HG03159 (cell line): Measurements from ENCODE around the gene MEGF6.

ENCODE experiments used
- ATAC-seq: cut with Tn5 transposase; IDR thresholded peaks from one replicate; pipeline ENCODE4 v1.9.1; 2021; ENCODE audit warnings: mild to moderate bottlenecking, moderate library complexity; ENCODE audit not compliant: unreplicated experiment

Gene MEGF6

DNA sequence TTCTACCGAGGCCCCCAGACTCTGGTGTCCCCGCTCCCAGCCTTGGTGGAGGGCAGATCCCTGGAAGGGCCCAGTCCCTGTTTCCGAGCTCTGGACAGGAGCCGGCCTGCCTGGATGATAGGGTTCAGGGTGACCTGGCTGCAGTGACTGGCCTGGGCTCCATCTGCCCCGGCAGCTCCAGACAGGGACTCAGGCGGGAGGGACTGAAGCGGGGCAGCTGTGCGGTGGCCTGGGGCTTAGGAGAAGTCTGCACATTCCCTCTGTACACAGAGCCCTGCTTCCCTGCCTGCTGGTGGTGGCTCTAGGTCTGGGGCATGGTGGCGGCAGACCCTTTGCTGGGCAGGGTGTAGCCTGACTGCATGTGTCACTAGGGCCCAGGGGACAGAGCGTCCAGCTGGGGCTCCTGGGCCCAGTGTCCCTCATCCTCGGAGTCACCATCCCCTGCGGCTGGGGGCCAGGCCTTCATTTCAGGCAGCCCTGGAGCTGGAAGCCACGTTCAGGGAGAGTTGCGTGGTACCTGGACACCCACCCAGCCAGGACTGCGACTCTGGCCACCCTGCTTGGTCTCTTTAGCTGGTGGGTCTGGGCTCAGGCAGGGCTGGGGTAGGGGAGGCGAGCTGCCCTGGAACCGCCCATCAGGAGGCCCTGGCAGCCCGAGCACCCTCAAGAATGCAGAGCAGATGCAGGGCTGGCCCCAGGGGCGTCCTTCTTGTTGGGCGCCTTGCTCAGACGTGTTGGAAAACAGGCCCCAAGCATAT is 147.2 kb downstream of the MEGF6 start:
- no peak for ATAC-seq

DNA sequence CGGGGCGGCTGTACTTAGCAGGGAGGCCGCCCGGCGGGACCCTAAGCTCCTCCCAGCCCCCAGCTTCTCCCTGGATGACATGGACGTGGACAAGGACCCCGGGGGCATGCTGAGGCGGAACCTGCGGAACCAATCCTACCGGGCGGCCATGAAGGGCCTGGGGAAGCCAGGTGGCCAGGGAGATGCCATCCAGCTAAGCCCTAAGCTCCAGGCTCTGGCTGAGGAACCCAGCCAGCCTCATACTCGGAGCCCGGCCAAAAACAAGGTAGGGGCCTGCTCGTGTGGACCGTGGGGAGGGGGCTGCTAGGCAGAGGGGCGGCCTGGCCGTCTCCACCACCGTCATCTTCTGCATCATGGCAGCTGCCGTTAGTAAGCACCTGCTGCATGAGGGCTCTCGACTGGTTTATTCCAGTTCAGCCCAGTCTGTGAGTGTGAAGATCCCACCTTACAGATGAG is 147.9 kb downstream of the MEGF6 start:
- no peak for ATAC-seq

DNA sequence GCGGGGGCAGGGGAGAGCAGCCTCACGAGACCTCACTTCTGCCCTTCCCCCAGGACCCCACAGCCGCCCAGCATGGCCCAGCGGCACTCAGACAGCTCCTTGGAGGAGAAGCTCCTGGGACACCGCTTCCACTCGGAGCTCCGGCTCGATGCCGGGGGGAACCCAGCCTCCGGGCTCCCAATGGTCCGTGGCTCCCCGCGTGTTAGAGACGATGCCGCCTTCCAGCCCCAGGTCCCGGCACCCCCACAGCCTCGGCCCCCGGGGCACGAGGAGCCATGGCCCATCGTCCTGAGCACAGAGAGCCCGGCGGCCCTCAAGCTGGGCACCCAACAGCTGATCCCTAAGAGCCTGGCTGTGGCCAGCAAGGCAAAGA is 148.3 kb downstream of the MEGF6 start:
- ATAC-seq: no peak

DNA sequence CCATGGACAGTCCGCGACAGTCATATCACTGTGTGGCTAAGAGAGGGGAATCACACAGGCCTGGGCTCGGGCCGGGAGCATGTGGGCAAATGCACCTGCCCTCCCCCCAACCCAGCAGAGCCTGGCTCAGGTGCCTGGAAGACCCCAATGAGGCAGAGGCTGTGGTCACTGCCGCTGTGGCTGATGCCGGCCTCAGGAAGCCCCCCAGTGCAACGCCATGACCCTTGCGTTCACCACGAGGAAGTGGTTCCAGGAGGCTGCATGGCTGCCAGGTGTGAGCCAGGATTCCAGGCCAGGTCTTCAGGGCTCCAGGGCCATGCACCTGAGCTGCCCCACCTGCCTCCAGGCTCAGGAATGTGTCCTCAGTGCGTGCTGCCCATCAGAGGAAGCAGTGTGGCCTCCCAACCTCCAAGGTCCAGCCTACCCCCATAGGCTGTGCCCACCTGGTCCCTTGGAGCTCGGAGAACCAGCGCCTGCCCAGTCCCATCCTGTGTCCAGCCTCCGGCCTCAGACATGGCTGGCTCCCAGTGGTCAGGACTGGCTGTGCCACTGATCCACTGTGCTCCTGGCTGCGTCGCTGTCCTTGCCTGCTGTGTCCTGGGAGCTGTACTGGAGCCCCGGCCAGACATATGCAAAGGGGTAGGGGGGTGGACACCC is 148.8 kb downstream of the MEGF6 start:
- no peak for ATAC-seq

DNA sequence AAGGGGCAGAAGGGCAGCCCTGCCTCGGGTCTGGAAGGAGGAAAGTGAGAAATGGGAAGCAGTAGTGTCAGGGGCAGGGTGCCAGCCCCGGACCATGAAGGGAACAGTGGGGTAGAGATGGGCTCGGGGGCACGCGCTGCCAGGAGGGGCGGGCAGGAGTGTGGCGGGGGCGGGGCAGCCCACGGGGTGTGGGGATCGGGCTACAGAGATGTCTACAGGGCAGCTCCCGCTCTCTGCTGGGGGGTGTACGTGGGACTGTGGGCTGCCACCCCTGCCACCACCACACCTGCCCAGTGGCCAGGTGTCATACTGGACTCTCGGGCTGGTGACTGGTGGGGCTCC is 149.4 kb downstream of the MEGF6 start:
- no peak for ATAC-seq

DNA sequence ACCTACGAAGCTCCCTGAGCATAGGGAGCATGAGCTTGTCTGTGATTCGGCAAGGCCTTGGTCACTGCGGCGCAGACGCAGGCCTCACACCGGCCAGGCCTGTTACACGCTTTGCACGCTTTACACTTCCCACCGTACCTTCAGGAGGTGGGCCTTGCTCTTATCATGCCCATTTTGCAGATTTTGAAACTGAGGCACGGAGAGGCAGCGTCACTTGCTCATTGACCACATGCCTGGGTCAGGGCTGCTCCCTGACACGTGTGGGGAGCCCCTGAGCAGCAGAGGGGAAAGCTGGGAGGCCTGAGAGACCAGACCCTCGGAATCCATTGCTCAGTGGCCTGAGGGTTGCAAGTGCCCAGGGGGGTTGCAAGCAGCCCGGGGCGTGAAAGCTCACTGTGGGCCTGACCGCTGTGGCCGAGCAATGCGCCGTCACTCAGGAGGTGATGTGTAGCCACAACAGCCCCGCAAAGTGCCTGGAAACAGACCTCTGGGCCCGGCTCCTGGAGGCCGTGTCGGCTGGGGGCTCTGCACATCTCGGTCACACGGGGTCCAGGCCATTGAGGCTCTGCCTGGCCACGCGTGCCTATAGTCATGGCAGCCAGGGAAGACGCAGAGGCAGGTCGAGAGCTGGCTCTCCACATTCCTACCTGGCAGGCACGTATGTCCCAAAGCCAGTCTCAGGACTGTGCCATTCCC is 149.9 kb downstream of the MEGF6 start:
- no peak for ATAC-seq

DNA sequence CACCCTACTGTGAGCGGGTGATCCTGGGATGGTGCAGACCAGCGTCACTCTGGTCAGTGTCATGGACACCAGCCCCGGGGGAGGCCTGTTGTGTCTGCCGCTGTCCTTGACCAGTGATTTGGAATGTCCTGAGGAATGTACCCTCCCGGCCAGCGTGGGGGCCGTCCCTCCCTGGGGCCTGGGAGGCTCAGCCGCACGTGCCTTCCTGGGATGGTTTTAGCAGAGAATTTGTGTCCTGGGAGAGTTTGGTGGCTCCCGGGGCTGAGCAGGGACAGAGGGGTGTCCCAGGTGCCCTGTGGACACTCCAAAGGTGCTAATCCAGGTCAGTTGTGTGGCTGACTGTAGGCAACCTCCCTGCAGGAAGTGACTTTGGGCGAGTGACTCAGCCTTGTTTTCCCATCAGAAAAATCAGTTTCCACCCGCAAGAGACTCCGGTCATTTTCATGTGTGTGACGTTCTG is 150.6 kb downstream of the MEGF6 start:
- no peak for ATAC-seq

DNA sequence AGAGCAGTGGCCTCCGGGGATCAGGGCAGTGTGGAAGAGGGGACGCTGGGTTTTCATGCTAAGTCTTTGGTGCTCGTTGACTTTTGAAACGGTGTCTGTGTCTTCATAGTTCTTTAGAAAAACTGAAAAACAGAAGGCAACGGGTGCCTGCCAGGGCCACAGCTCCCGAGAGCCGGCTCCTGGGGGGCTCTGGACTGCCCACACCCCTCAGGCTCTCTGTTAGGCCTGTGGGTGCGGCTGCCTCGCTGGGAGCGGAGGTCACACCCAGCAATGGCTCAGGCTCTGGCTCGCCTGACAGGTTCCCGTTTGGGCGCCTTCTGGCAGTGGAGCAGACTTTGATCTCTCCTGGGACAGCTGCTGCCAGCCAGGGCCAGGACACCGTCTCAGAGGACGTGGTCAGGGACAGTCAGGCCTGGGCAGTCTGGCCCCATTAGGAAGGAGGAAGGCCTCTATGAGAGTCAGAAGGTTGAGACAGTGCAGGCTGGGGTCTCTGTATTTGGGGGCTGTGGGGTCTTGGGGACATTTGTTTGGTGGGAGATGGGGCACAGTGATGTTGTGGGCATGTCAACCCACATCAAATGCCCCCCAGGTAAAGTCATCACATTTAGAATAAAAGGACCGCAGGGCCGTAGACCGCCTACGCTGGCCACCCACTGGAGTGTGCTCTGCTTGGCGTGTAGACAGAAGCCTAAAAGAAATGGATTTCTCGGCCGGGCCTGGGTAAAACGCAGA is 151.2 kb downstream of the MEGF6 start:
- no peak for ATAC-seq

DNA sequence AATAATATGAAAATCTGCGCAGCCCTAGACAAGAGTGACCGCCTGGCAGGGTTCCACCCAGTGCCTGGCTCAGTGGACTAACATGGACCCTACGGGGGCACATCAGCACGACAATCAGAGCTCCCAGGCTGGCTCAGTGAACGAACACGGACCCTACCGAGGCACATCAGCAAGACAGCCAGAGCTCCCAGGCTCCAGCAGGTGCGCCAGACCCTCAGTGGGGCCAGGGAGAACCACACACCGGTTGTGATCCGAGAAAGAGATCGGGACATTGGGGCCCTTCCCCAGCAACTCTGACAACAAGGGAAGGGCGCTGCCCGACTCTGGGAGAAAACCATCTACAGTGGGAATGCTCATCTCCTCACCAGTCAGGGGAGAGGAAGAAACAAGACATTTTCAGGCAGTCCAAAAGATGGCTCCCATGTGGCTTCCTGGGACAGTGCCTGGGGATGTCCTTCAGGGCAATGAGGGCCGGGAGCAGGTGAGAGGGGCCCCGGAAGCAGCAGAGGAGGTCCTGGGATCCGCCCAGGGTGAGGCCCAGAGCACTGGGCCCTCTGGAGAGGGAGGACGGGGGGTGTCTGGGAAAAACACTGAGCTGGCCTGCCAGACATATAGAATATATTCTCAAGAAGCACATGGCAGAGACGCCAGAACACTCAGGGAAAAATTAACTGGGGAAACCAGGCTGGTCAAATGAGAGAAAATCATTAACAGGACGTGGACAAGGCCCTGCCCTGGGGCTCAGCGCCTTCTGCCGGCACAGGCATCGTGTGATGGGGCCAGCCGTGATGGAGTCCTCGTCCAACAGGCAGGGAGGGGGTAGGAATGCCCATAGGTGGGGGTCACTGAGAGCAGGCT is 152.0 kb downstream of the MEGF6 start:
- no peak for ATAC-seq

DNA sequence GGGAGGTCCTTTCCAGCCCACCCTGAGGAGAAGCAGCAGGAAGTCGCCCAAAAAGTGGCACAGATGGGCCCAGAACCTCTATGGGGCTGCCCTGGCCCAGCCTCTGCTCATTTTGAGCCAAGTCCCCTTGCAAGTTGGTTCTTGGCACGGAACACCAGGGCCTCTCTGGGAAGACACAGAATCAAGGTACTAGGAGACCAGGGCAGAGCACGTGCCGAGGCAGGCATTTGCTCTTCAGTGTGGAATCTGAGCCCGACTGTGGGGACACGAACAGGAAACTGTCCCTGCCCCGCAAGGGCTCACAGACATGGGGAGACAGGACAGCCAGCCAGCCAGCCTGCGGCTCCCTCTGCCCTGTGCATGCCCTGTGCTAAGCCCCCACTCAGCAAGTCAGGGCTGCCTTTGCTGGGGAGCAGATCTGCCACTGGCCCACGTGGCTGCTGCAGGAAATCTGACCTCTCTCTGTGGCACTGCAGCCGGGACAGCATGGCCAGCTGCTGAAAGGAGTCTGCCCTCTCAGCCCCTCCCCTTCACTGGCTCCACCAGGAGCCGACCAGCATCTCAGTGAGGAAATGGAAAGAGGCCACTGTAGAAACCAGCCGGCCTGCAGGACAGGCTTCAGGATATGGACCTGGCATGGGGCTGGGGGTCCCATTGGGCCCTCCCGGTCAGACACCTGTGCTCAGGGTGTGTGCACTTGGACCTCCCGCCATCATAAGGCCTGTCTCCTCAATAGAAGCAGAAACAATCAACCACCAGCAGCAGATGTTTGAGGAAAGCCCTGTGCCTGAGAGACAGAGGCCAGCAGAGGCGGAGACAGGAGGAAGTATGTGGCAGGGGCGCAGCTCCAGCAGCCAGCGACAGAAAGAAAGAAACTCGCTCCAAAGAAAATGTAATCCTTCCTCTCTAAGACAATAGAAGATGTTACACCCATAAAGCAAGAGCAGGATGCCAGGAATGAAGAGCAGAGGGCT is 153.1 kb downstream of the MEGF6 start:
- no peak for ATAC-seq

DNA sequence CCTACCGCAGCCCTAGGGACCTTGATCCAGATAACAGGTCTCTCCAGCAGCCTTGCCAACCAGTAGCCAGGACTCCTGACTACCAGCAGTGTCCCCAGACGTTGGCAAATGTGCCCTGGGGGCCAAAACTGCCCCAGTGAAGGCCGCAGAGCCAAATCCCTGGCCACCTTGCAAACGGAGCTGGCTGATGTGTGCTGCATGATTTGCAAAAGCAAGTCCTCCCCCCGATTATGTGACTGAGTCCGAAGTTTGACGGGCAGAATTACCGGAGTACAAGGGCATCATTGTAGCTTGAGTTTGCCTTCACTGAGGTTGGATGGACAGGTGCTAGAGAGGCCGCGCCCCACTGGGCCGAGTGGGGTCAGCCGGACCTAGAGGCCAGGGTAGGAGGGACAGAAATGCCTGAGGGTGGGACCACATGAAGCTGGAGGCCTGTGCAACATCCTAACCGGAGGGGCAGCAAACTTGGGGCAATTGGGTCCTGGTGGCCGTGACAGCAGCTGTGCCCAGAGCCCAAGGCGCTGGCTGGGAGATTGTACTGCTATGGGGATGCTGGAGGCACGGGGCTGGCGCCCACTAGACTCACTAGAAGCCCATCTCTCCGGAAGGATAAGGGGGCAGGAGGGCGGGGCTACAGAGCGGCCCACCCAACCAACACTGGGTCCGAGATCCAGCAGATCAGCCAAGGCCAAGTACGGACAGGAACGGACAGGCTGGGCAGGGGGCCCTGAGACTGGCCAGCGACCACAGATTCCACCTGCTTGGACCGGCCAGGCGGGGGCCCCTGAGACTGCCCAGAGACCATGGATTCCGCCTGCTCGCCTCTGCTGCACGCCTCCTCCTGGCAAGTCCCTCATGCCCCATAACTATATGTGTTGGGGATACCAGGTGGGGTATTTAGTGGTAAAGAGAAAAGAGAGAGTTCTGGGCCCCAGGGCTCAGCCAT is 154.1 kb downstream of the MEGF6 start:
- ATAC-seq: no peak

DNA sequence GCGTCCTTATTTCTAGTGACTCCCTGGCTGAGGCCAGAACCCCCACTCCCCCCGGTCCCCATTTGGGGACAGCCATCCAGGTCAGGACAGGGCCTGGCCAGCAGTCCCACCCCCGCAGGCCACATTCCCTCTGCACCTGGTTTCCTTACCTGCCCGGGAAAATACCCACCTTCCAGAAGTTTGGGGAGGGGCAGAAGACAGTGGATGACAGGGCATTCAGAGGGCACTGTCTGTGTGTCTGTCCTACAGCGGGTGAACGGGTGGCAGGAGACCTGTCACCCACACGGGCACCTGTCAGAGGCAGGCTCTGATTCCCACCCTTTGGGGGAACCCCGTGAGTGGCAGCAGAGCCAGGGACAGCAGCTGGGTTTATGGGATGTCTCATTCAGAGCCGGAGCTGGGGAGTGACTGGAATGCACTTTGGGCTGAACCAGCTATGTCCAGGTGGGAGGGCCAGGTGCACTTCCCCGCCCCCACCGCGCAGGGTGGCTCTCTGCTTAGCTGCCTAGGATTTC is 154.8 kb downstream of the MEGF6 start:
- no peak for ATAC-seq

DNA sequence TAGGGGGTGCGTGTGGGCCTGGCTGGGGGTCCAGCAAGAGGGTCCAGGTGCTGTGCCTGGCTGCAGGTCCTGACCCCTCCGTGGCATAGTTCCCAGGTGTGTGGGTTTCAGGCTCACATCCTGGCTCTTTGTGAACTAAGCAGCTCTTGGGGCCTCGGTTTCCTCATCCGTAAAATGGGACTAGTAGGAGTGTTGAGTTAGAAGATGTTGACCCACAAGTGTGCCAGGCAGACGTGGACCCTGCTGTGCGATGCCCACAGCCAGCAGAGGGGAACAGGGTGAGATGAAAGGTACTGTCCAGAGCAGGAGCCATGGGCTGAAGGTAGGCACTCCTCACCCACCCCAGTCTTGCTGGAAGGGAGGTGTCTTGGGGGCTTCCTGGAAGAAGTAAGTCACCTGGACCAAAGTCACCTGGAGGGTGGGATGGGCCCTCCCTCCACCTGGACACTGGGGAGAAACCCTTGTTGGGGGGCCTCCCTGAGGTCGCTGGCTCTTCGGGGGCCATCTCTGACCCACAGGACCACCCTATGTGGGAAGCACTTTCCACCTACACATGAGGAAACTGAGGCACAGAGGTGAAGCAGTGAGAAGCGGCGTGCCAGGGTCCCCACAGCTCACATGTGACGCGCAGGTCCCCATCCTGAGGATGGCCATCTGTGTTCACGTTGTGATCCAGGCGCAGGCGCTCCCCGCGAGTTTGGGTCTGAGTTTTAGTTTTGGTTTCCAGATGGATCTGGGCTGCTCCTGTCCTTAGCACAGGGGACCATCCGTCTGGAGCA is 155.4 kb downstream of the MEGF6 start:
- ATAC-seq: no peak

DNA sequence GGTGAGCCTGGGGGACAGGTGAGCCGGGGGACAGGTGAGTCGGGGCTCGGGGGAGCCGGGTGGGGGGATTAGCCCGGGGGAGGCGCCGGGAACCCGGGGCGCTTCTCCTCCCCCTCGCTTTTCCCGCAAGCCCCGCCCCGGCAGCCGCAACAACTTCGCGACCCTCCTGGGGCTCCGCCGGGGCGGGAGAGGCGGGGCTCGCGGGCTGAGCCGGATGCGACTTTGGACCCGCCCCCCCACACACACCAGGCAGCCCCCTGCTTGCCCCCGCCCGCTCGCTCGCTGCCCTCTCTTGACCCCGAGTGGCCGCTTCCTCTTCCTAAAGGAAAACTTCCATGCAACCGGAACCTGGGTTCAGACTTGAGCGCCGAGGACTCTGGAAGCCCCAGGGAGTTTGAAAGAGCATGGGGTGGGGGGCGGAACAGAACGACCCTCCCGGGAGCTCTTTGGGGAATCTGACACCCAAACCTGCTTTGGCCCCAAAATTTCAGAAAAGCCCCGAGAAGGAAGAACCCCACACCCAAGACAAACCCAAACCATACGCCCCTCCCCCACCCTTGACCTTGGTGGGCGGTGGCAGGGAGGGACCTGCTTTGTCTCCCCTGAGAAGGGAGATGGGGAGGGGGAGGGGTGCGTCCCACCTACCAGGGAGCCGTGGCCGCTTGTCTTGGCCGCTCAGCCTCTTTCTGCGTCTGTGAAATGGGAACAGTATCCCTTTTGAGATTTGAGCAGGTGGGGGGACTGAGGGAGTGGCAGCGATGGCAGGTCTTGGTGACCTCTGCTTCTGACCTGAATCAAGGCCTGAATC is 156.3 kb downstream of the MEGF6 start:
- no peak for ATAC-seq

DNA sequence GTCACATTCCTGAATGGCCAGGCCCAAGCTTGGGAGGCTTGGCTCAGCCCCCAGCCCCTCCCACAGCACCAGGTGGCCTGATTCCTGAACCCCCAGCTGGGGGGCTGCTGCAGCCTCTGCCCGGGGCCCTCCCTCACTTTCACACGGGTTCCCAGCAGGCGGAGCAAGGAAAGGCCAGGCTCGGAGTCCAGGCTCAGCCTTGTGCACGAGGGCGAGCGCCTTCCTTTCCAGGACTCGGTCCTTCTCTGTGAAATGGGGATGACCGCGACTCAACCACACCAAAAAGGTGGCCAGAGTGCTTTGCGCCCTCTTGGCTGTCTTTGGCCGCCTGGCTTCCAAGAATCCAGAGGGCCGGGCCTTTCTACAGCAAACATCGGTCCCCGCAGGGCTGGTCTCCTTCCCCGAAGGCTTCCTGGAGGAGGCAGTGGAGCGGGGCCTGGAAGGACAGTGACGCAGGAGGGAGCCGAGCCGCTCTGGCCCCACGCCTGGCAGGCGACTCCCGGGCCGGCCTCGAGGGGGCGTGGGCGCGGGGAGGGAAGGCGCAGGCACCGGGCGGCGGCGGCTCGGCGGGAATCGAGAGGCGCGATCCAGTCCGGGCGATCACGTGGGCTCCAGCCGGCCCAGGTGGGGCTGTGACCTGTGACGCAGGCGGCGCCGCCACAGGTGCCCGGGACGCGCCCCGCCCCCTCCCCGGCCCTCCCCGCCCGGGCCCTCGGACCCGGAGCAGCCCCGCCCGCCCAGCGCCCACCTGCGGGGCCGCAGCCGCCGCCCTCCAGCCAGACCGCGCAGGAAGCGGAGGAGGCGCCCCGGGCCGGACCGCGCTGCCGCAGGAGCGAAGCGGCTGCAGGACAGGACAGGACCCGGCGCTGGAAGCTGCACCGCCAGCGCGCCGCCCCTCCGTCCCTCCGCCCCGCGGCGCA is 157.2 kb downstream of the MEGF6 start, which contains the start of gene ARHGEF16:
TSS of gene ARHGEF16 (plus strand) at position 775 of the 920 bp plus-strand sequence. CDS start 8,420 bp downstream, outside the sequence.
- no peak for ATAC-seq
